ENCODE measurements around the gene KLF7.

The KLF7 gene

DNA sequence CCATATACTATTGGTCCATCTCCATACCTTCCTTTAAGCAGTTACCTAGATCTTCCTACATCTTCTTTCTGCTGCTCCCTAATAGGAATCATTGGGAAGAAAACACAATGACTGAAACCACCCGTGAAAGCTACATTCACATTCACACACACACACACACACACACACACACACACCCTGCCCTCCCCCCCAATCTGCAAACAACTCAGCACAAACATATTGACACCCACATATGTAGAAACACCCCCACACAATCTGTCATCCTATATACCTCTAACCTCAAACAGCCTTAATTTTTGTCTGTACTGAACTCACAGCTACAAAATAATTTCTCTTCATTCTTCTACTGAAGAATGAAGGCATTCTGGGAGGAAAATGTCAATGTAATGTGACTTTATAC is 63.8 kb downstream of the KLF7 start:
- H3K9me3 ChIP-seq (replicated peaks; ENCODE audit: insufficient read depth, low read length), result no peaks in the 10 kb centered on the region
- TF ChIP-seq EZH2 (optimal IDR thresholded peaks at IDR 0.05; ENCODE audit: low read depth, low read length) (no peak), EZH2phosphoT487 (IDR thresholded peaks at IDR 0.05; ENCODE audit: low read length) (no peak)
- TF ChIP-seq, protein P1, sequence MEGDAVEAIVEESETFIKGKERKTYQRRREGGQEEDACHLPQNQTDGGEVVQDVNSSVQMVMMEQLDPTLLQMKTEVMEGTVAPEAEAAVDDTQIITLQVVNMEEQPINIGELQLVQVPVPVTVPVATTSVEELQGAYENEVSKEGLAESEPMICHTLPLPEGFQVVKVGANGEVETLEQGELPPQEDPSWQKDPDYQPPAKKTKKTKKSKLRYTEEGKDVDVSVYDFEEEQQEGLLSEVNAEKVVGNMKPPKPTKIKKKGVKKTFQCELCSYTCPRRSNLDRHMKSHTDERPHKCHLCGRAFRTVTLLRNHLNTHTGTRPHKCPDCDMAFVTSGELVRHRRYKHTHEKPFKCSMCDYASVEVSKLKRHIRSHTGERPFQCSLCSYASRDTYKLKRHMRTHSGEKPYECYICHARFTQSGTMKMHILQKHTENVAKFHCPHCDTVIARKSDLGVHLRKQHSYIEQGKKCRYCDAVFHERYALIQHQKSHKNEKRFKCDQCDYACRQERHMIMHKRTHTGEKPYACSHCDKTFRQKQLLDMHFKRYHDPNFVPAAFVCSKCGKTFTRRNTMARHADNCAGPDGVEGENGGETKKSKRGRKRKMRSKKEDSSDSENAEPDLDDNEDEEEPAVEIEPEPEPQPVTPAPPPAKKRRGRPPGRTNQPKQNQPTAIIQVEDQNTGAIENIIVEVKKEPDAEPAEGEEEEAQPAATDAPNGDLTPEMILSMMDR (IDR thresholded peaks at IDR 0.05; ENCODE audit: low read length), result no peak
- H3K9ac ChIP-seq (ENCODE audit: low read length), result no peak overlapping the region
- H2AFZ ChIP-seq (ENCODE audit: low read length), result no peak overlapping the region
- no peak for DNase-seq
- no peaks in the 10 kb centered on the region for H3K27me3 ChIP-seq (replicated peaks; ENCODE audit: insufficient read depth, low read length)
- no peaks in the 10 kb centered on the region for H3K9me2 ChIP-seq (replicated peaks; ENCODE audit: insufficient read depth, low read length)
- H3K4me3 ChIP-seq (ENCODE audit: low read length), result no peak overlapping the region
- no peaks in the 10 kb centered on the region for H3F3A ChIP-seq (ENCODE audit: insufficient read depth, low read length)
- H3K4me1 ChIP-seq (ENCODE audit: low read length), result no peaks in the 10 kb centered on the region
- no peaks in the 10 kb centered on the region for H3K79me2 ChIP-seq (ENCODE audit: low read length)
- no peak overlapping the region for H3K27ac ChIP-seq (ENCODE audit: low read length)
- no peaks in the 10 kb centered on the region for H4K20me1 ChIP-seq (ENCODE audit: insufficient read depth, low read length)
- no peak overlapping the region for H3K4me2 ChIP-seq (ENCODE audit: low read depth, low read length)
- H3K36me3 ChIP-seq (replicated peaks; ENCODE audit: insufficient read depth, low read length), result no peaks in the 10 kb centered on the region

DNA sequence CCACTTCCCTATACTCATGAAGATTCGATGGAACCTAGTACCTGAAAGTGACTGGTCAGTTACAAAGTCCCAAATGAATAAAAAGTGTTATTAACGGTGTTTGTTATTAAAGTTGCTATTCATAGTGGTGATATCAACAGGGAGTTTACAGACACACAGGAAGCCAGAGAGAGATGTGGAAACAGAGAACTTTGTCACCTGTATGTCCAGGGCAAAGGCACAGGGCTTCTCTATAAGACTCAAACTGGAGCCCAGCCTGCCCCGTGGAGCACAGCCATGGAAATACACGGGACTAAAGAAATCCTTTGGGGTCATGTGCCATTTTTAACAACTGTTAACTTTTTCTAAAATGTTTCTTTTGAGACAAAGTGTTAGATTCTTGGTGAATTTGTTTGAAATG is 68.5 kb downstream of the KLF7 start:
- DNase-seq, result no peak
- TF ChIP-seq EZH2 (optimal IDR thresholded peaks at IDR 0.05; ENCODE audit: low read depth, low read length) (no peak), EZH2phosphoT487 (IDR thresholded peaks at IDR 0.05; ENCODE audit: low read length) (no peak)
- TF ChIP-seq, protein P1 (IDR thresholded peaks at IDR 0.05; ENCODE audit: low read length), result no peak
- Histone ChIP-seq H3K27ac (ENCODE audit: low read length) (no peak overlapping the region), H2AFZ (ENCODE audit: low read length) (no peak overlapping the region), H4K20me1 (ENCODE audit: insufficient read depth, low read length) (no peaks in the 10 kb centered on the region), H3K4me1 (ENCODE audit: low read length) (no peaks in the 10 kb centered on the region), H3K4me2 (ENCODE audit: low read depth, low read length) (no peak overlapping the region), H3K9me2 (replicated peaks; ENCODE audit: insufficient read depth, low read length) (no peaks in the 10 kb centered on the region), H3K9ac (ENCODE audit: low read length) (no peak overlapping the region), H3K79me2 (ENCODE audit: low read length) (no peaks in the 10 kb centered on the region), H3K36me3 (replicated peaks; ENCODE audit: insufficient read depth, low read length) (no peaks in the 10 kb centered on the region), H3K4me3 (ENCODE audit: low read length) (no peak overlapping the region), H3K27me3 (replicated peaks; ENCODE audit: insufficient read depth, low read length) (no peaks in the 10 kb centered on the region), H3K9me3 (replicated peaks; ENCODE audit: insufficient read depth, low read length) (no peaks in the 10 kb centered on the region), H3F3A (ENCODE audit: insufficient read depth, low read length) (no peaks in the 10 kb centered on the region)

DNA sequence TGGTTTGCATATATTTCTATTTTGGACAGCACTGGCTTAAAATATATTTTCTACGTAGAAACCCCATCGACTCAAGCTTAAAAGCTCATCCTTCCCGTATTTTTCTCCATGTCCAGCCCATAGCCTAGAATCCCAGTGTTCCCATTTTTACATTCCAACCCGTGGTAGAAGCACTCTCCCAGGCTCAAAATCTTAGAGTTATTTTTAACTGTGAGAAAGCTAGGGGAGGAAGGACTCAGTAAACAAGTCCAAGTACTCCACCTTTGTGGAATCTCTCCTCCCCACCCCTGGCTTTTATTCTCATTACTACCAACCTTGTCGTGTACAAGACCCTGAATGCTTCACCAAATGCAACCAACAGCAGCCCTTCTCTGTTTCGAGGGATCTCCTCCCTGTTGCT is 69.8 kb downstream of the KLF7 start:
- H2AFZ ChIP-seq (ENCODE audit: low read length), result no peak overlapping the region
- no peaks in the 10 kb centered on the region for H3K36me3 ChIP-seq (replicated peaks; ENCODE audit: insufficient read depth, low read length)
- H3K9me3 ChIP-seq (replicated peaks; ENCODE audit: insufficient read depth, low read length), result no peaks in the 10 kb centered on the region
- no peak for DNase-seq
- no peak overlapping the region for H3K9ac ChIP-seq (ENCODE audit: low read length)
- no peaks in the 10 kb centered on the region for H4K20me1 ChIP-seq (ENCODE audit: insufficient read depth, low read length)
- no peak overlapping the region for H3K4me2 ChIP-seq (ENCODE audit: low read depth, low read length)
- no peaks in the 10 kb centered on the region for H3F3A ChIP-seq (ENCODE audit: insufficient read depth, low read length)
- no peaks in the 10 kb centered on the region for H3K4me1 ChIP-seq (ENCODE audit: low read length)
- no peaks in the 10 kb centered on the region for H3K27me3 ChIP-seq (replicated peaks; ENCODE audit: insufficient read depth, low read length)
- no peak for TF ChIP-seq EZH2 (optimal IDR thresholded peaks at IDR 0.05; ENCODE audit: low read depth, low read length)
- TF ChIP-seq, protein P1 (IDR thresholded peaks at IDR 0.05; ENCODE audit: low read length), result no peak
- H3K4me3 ChIP-seq (ENCODE audit: low read length), result no peak overlapping the region
- H3K27ac ChIP-seq (ENCODE audit: low read length), result no peak overlapping the region
- H3K9me2 ChIP-seq (replicated peaks; ENCODE audit: insufficient read depth, low read length), result no peaks in the 10 kb centered on the region
- H3K79me2 ChIP-seq (ENCODE audit: low read length), result no peaks in the 10 kb centered on the region

Data from MM.1S (cell line).